AG04449 (cell line): Measurements from ENCODE around the gene TLN1.

Experiments
- CTCF ChIA-PET: fragments of 350-600 bp; formaldehyde crosslinking; extraction: SDS; loops from one replicate; lab custom pipeline; 2021; ENCODE audit warnings: antibody characterized with exemption; lab: Yijun Ruan, JAX
- POLR2A ChIA-PET: fragments of 400-600, 350-600 bp; formaldehyde crosslinking; extraction: SDS; loops from one replicate; lab custom pipeline; 2020; ENCODE audit warnings: antibody characterized with exemption, inconsistent platforms; lab: Yijun Ruan, JAX
- DNase-seq: peaks from one replicate; pipeline ENCODE4 v3.0.0-alpha.2; 2010; ENCODE audit warnings: low read depth, low spot score
- H3K4me3 ChIP-seq: 2 replicates; pipeline ENCODE4 v1.5.1; 2011; ENCODE audit warnings: low read depth, mild to moderate bottlenecking, control low read depth, low read length
- TF ChIP-seq, protein P1 (sequence below): IDR thresholded peaks from one replicate; pipeline ENCODE4 v1.5.1; 2011; ENCODE audit warnings: mild to moderate bottlenecking, moderate library complexity, low read length, control low read depth, inconsistent platforms; ENCODE audit not compliant: insufficient read depth; ENCODE audit errors: missing control alignments

Gene TLN1

DNA sequence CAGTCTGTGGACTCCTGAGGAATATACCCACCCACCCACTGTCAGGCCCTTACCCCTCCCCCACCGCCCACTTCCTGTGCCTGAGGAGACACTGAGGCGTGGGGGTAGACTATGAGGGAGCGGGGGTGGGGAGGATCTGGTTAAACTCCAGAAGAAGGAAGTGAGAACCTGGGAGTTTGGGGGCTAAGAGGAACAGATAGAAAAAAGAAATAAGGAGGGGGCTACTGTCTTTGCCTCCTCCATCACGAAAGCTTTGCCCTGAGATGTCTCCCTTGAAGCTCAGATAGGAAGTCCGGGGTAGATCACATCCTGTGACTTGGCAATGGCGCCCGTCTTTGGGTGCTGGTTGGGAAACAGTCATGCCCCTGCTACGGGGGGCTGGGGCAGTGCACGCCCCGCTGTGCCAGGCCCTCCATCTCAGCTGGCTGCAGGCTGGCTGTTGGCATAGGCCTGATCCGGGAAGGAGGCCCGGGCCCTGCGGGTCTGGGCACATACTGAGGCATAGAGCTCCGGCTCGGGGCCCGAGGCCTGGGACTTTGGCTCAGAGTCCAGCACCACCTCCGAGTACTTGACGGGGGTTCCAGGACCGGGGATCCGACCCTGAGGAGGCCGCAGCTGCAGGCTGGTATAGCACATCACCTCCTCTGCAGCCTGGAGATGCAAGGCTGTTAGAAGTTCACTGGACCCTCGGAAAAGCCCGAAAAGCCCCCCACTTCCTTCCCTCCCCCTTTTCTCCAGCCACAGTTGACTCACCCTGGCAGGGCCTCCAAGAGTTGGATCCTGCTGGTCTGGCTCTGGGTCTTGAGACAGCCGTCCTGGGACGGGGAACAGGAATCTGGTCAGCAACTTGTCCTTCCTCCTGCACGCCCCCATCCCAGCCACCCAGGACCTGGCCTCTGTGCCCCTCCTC, 82.3 kb downstream of the TLN1 start:
- ChIA-PET CTCF (interaction anchor here (1.4 to 8.3 kb wide), 2 partner anchors 11 to 40 kb away, joined by 4 to 148 read pairs; partner anchors contain the start of genes ARHGEF39, CCDC107 and RMRP), POLR2A (no interaction called here)
- no peak for DNase-seq
- H3K4me3 ChIP-seq = no peak overlapping the region
- TF ChIP-seq, protein P1, sequence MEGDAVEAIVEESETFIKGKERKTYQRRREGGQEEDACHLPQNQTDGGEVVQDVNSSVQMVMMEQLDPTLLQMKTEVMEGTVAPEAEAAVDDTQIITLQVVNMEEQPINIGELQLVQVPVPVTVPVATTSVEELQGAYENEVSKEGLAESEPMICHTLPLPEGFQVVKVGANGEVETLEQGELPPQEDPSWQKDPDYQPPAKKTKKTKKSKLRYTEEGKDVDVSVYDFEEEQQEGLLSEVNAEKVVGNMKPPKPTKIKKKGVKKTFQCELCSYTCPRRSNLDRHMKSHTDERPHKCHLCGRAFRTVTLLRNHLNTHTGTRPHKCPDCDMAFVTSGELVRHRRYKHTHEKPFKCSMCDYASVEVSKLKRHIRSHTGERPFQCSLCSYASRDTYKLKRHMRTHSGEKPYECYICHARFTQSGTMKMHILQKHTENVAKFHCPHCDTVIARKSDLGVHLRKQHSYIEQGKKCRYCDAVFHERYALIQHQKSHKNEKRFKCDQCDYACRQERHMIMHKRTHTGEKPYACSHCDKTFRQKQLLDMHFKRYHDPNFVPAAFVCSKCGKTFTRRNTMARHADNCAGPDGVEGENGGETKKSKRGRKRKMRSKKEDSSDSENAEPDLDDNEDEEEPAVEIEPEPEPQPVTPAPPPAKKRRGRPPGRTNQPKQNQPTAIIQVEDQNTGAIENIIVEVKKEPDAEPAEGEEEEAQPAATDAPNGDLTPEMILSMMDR = no peak
